GM12875 (cell line): ENCODE data around the gene WDR45B.
"Not testable (repeated sequence)": the region's sequence is repeated elsewhere in the genome, so short reads cannot be mapped to it uniquely, and the experiment has no call there.

ENCODE experiments used
- H3K4me3 ChIP-seq: one replicate; pipeline ENCODE4 v1.5.1; 2011; ENCODE audit warnings: low read depth, low read length, control low read depth
- CTCF ChIP-seq: IDR thresholded peaks from 2 replicates; pipeline ENCODE4 v1.5.1; 2011; ENCODE audit warnings: low read depth, mild to moderate bottlenecking, control low read depth, inconsistent platforms, low read length, moderate library complexity, borderline replicate concordance; ENCODE audit not compliant: insufficient read depth

The WDR45B gene

GRCh38 chr17:82587234-82588086 is 60.8 kb downstream of the WDR45B start:
- no peak overlapping the region for H3K4me3 ChIP-seq
- no peak for TF ChIP-seq CTCF

- no peak overlapping the region for H3K4me3 ChIP-seq
- no peak for TF ChIP-seq CTCF
Measured at GRCh38 chr17:82586576-82587233, 61.5 kb downstream of the WDR45B start.

GRCh38 chr17:82585935-82586575 is 62.2 kb downstream of the WDR45B start:
- H3K4me3 ChIP-seq: not testable (repeated sequence)

GRCh38 chr17:82583720-82584234 is 64.5 kb downstream of the WDR45B start:
- no peak for TF ChIP-seq CTCF
- no peak overlapping the region for H3K4me3 ChIP-seq

GRCh38 chr17:82582709-82583108 is 65.5 kb downstream of the WDR45B start:
- no peak for TF ChIP-seq CTCF
- H3K4me3 ChIP-seq: no peak overlapping the region

GRCh38 chr17:82582213-82582612 is 66.0 kb downstream of the WDR45B start:
- no peak for TF ChIP-seq CTCF
- H3K4me3 ChIP-seq: no peak overlapping the region

GRCh38 chr17:82579969-82580368 is 68.3 kb downstream of the WDR45B start:
- H3K4me3 ChIP-seq: not testable (repeated sequence)

GRCh38 chr17:82577300-82577699 is 70.9 kb downstream of the WDR45B start:
- TF ChIP-seq CTCF: no peak
- no peak overlapping the region for H3K4me3 ChIP-seq

- H3K4me3 ChIP-seq: not testable (repeated sequence)
Measured at GRCh38 chr17:82575581-82576221, 72.5 kb downstream of the WDR45B start.
